ENCODE data around the gene ATP10B. TPM values are rescaled to one million over a fixed set of nuclear protein-coding genes. Genes with fewer than 3 reads are reported as not detected.

The ATP10B gene
- total and polyA plus RNA-seq, 2 of the 13 experiments (the other 11 are each of a cell fraction or from before 2014, with no cell fraction given), result not detected

GRCh38 chr5:160788102-160788660 lies 63.8 kb downstream of the ATP10B start:
- in situ Hi-C loops (cut with HindIII; ENCODE audit: extremely low pct_ligation_motif_present, low pct_unique_long_range_greater_than_20kb) (loop anchor here (25.0 kb wide), 1 partner anchor 276 kb away; no protein-coding TSS in a partner anchor), intact Hi-C loops (cut with micrococcal nuclease; ENCODE audit: unreplicated experiment) (no loop called here)
- Histone ChIP-seq H3K27ac (ENCODE audit: extremely low read length, insufficient read depth, low read length) (no peak overlapping the region), H3K9me3 (ENCODE audit: low read length) (no peaks in the 10 kb centered on the region), H3K4me2 (ENCODE audit: low read depth, low read length) (no peak overlapping the region), H3K4me1 (ENCODE audit: insufficient read depth, low read length) (no peaks in the 10 kb centered on the region), H4K20me1 (ENCODE audit: insufficient read depth, low read length) (no peaks in the 10 kb centered on the region), H3K27me3 (ENCODE audit: control insufficient read depth in 1 of 2, insufficient read depth in 2 of 2, low read length in 2 of 2) (no peaks in the 10 kb centered on the region), H3K9ac (ENCODE audit: insufficient read depth, low read depth, low read length) (no peak overlapping the region), H3K79me2 (ENCODE audit: insufficient read depth, low read length) (no peaks in the 10 kb centered on the region), H2AFZ (ENCODE audit: low read length) (no peak overlapping the region), H3K36me3 (replicated peaks in 1 of 2; ENCODE audit: control insufficient read depth in 1 of 2, insufficient read depth in 2 of 2, low read length in 2 of 2) (no peaks in the 10 kb centered on the region), H3K4me3 (replicated peaks in 1 of 3; ENCODE audit: insufficient read depth in 1 of 3, low read depth in 2 of 3, low read length in 3 of 3) (no peak overlapping the region)
- no TSS peak for BruUV-seq (replicated peaks)
- DNase-seq (ENCODE audit: low spot score) (no peak), FAIRE-seq (no peak), ATAC-seq (no peak)
- TF ChIP-seq KDM5B (CRISPR knock-in tag; IDR thresholded peaks at IDR 0.05; ENCODE audit: borderline replicate concordance), result no peak
- TF ChIP-seq, protein P1, sequence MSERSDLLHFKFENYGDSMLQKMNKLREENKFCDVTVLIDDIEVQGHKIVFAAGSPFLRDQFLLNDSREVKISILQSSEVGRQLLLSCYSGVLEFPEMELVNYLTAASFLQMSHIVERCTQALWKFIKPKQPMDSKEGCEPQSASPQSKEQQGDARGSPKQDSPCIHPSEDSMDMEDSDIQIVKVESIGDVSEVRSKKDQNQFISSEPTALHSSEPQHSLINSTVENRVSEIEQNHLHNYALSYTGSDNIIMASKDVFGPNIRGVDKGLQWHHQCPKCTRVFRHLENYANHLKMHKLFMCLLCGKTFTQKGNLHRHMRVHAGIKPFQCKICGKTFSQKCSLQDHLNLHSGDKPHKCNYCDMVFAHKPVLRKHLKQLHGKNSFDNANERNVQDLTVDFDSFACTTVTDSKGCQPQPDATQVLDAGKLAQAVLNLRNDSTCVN (CRISPR knock-in tag; IDR thresholded peaks at IDR 0.05; ENCODE audit: borderline replicate concordance), result no peak
- TF ChIP-seq NKX3-1 (CRISPR knock-in tag; IDR thresholded peaks at IDR 0.05), result no peak
- TF ChIP-seq ZNF547 (CRISPR knock-in tag; IDR thresholded peaks at IDR 0.05), result no peak
- 33% methylated on average over 3 of the region's 3 CpGs for WGBS (ENCODE audit: low lambda C conversion rate)
- POLR2A ChIA-PET, result no interaction called here
- CTCF ChIA-PET (ENCODE audit: low intra/inter-chr PET ratio, low total read pairs), result no interaction called here

GRCh38 chr5:160787240-160787639 lies 64.8 kb downstream of the ATP10B start:
- FAIRE-seq (no peak), DNase-seq (ENCODE audit: low spot score) (peak; percentile 9), ATAC-seq (peak; percentile 86)
- no peaks in the 10 kb centered on the region for H3K36me3 ChIP-seq (replicated peaks in 1 of 2; ENCODE audit: control insufficient read depth in 1 of 2, insufficient read depth in 2 of 2, low read length in 2 of 2)
- in situ Hi-C loops (cut with HindIII; ENCODE audit: extremely low pct_ligation_motif_present, low pct_unique_long_range_greater_than_20kb) (loop anchor here (25.0 kb wide), 1 partner anchor 275 kb away; no protein-coding TSS in a partner anchor), intact Hi-C loops (cut with micrococcal nuclease; ENCODE audit: unreplicated experiment) (loop anchor here (1.0 to 2.0 kb wide), 3 partner anchors 102 to 348 kb away; no protein-coding TSS in a partner anchor)
- no peaks in the 10 kb centered on the region for H3K9me3 ChIP-seq (ENCODE audit: low read length)
- CTCF ChIA-PET (ENCODE audit: low intra/inter-chr PET ratio, low total read pairs), result interaction anchor here (1.0 kb wide), 1 partner anchor 349 kb away, joined by 5 read pairs; no protein-coding TSS in a partner anchor
- WGBS (ENCODE audit: low lambda C conversion rate), result 7% methylated on average over 4 of the region's 4 CpGs
- H2AFZ ChIP-seq (ENCODE audit: low read length), result no peak overlapping the region
- no peak overlapping the region for H3K9ac ChIP-seq (ENCODE audit: insufficient read depth, low read depth, low read length)
- H3K27ac ChIP-seq (ENCODE audit: extremely low read length, insufficient read depth, low read length), result no peak overlapping the region
- no peak overlapping the region for H3K4me2 ChIP-seq (ENCODE audit: low read depth, low read length)
- H3K27me3 ChIP-seq (ENCODE audit: control insufficient read depth in 1 of 2, insufficient read depth in 2 of 2, low read length in 2 of 2), result no peaks in the 10 kb centered on the region
- BruUV-seq (replicated peaks), result no TSS peak
- POLR2A ChIA-PET, result no interaction called here
- H3K4me1 ChIP-seq (ENCODE audit: insufficient read depth, low read length), result no peaks in the 10 kb centered on the region
- no peaks in the 10 kb centered on the region for H3K79me2 ChIP-seq (ENCODE audit: insufficient read depth, low read length)
- no peaks in the 10 kb centered on the region for H4K20me1 ChIP-seq (ENCODE audit: insufficient read depth, low read length)
- H3K4me3 ChIP-seq (replicated peaks in 1 of 3; ENCODE audit: insufficient read depth in 1 of 3, low read depth in 2 of 3, low read length in 3 of 3), result no peak overlapping the region
- TF ChIP-seq RAD21 (CRISPR knock-in tag; IDR thresholded peaks at IDR 0.05) (peak; percentile 44; the same call in 1 of the 2 replicates), NFATC3 (CRISPR knock-in tag; IDR thresholded peaks at IDR 0.05) (no peak), STAG1 (CRISPR knock-in tag; IDR thresholded peaks at IDR 0.05) (peak; percentile 69), FOSL1 (CRISPR knock-in tag; IDR thresholded peaks at IDR 0.05; ENCODE audit: borderline replicate concordance) (no peak), SMC3 (IDR thresholded peaks at IDR 0.05; ENCODE audit: low read length) (peak; percentile 54), ZNF691 (CRISPR knock-in tag; IDR thresholded peaks at IDR 0.05; ENCODE audit: borderline replicate concordance, low read depth) (no peak)
- TF ChIP-seq, protein P2, sequence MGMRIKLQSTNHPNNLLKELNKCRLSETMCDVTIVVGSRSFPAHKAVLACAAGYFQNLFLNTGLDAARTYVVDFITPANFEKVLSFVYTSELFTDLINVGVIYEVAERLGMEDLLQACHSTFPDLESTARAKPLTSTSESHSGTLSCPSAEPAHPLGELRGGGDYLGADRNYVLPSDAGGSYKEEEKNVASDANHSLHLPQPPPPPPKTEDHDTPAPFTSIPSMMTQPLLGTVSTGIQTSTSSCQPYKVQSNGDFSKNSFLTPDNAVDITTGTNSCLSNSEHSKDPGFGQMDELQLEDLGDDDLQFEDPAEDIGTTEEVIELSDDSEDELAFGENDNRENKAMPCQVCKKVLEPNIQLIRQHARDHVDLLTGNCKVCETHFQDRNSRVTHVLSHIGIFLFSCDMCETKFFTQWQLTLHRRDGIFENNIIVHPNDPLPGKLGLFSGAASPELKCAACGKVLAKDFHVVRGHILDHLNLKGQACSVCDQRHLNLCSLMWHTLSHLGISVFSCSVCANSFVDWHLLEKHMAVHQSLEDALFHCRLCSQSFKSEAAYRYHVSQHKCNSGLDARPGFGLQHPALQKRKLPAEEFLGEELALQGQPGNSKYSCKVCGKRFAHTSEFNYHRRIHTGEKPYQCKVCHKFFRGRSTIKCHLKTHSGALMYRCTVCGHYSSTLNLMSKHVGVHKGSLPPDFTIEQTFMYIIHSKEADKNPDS (CRISPR knock-in tag; IDR thresholded peaks at IDR 0.05), result no peak
- TF ChIP-seq, protein P3, sequence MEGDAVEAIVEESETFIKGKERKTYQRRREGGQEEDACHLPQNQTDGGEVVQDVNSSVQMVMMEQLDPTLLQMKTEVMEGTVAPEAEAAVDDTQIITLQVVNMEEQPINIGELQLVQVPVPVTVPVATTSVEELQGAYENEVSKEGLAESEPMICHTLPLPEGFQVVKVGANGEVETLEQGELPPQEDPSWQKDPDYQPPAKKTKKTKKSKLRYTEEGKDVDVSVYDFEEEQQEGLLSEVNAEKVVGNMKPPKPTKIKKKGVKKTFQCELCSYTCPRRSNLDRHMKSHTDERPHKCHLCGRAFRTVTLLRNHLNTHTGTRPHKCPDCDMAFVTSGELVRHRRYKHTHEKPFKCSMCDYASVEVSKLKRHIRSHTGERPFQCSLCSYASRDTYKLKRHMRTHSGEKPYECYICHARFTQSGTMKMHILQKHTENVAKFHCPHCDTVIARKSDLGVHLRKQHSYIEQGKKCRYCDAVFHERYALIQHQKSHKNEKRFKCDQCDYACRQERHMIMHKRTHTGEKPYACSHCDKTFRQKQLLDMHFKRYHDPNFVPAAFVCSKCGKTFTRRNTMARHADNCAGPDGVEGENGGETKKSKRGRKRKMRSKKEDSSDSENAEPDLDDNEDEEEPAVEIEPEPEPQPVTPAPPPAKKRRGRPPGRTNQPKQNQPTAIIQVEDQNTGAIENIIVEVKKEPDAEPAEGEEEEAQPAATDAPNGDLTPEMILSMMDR (CRISPR knock-in tag; IDR thresholded peaks at IDR 0.05), result peak; percentile 64
